GM23248 (cell line): ENCODE measurements around the gene R3HDM2.

ENCODE experiments used
- EZH2 ChIP-seq: fragments of 200-600 bp; sonication (generic); IDR thresholded peaks from 2 replicates; pipeline ENCODE4 v1.6.1; 2018; ENCODE audit warnings: antibody characterized with exemption, mild to moderate bottlenecking; ENCODE audit not compliant: insufficient read depth, poor library complexity, severe bottlenecking
- EZH2phosphoT487 ChIP-seq: fragments of 200-600 bp; sonication (generic); IDR thresholded peaks from 2 replicates; pipeline ENCODE4 v1.6.1; 2018; ENCODE audit warnings: antibody characterized with exemption, moderate library complexity, mild to moderate bottlenecking, low read depth; ENCODE audit not compliant: insufficient read depth

- TF ChIP-seq EZH2 (no peak), EZH2phosphoT487 (no peak)
Measured at GRCh38 chr12:57366315-57366714, 64.5 kb downstream of the R3HDM2 start.
